WI38 (cell line): ENCODE measurements around the gene CELF4.

ENCODE experiments used
- H3K4me3 ChIP-seq: 2 replicates; pipeline ENCODE4 v1.5.1; 2011; ENCODE audit warnings: low read depth, mild to moderate bottlenecking, control low read depth, low read length
- TF ChIP-seq, protein P1 (sequence below): IDR thresholded peaks from 2 replicates; pipeline ENCODE4 v1.5.1; 2012; ENCODE audit warnings: low read depth, mild to moderate bottlenecking, control low read depth, low read length

The CELF4 gene

GRCh38 chr18:37584952-37585695 is 19.5 kb upstream of the CELF4 start:
- H3K4me3 ChIP-seq: no peak overlapping the region
- TF ChIP-seq, protein P1, sequence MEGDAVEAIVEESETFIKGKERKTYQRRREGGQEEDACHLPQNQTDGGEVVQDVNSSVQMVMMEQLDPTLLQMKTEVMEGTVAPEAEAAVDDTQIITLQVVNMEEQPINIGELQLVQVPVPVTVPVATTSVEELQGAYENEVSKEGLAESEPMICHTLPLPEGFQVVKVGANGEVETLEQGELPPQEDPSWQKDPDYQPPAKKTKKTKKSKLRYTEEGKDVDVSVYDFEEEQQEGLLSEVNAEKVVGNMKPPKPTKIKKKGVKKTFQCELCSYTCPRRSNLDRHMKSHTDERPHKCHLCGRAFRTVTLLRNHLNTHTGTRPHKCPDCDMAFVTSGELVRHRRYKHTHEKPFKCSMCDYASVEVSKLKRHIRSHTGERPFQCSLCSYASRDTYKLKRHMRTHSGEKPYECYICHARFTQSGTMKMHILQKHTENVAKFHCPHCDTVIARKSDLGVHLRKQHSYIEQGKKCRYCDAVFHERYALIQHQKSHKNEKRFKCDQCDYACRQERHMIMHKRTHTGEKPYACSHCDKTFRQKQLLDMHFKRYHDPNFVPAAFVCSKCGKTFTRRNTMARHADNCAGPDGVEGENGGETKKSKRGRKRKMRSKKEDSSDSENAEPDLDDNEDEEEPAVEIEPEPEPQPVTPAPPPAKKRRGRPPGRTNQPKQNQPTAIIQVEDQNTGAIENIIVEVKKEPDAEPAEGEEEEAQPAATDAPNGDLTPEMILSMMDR: no peak

DNA sequence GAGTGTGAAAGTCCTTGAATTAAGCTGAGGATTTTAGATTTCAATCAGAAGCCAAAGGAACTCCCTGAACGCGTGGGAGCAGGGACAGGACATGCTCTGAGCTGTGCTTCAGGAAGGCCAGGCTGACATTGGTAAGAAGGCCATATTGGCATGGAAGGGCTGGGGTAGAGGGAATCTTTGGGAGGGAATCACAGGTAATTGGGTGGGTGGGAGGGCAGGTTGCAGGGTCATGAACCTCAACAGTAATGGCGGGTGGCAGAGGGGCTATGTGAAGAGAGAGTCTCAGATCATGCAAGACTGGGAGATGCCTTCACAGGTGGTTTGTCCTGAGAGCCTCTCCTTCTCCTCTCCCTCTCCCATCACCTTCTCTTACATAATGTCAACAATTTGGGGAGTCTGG is 18.6 kb upstream of the CELF4 start:
- no peak overlapping the region for H3K4me3 ChIP-seq
- TF ChIP-seq, protein P1: no peak

GRCh38 chr18:37582261-37582660 is 16.7 kb upstream of the CELF4 start:
- no peak overlapping the region for H3K4me3 ChIP-seq
- TF ChIP-seq, protein P1: no peak

GRCh38 chr18:37578886-37579513 is 13.4 kb upstream of the CELF4 start:
- no peak overlapping the region for H3K4me3 ChIP-seq
- TF ChIP-seq, protein P1: no peak

DNA sequence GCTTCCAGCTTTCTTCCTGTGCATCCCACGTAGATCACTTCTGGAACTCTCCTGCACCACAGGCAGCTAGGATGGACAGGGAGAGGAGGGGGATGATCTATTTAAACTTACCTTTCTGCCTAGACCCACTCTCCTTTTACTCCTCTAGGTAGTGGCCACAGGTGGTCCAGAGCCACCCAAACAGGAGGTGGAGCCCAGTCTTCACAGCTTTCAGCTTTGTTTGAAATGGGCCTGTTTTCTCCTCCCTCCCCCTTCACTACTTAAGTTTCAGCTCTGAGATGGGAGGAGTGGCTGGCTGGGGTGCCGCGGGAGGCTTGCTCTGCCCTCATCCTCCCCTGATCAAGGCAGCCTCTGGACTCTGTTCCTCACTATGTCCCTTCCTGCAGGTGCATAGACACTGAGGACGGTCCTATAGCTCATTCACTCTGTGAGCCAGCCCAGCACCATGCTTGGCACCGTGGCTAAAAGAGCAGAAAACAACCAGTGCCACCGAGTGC is 12.6 kb upstream of the CELF4 start:
- H3K4me3 ChIP-seq: no peak overlapping the region
- TF ChIP-seq, protein P1: no peak

- TF ChIP-seq, protein P1: no peak
- H3K4me3 ChIP-seq: no peak overlapping the region
These were observed 11.5 kb upstream of the CELF4 start for GRCh38 chr18:37577051-37577611.

DNA sequence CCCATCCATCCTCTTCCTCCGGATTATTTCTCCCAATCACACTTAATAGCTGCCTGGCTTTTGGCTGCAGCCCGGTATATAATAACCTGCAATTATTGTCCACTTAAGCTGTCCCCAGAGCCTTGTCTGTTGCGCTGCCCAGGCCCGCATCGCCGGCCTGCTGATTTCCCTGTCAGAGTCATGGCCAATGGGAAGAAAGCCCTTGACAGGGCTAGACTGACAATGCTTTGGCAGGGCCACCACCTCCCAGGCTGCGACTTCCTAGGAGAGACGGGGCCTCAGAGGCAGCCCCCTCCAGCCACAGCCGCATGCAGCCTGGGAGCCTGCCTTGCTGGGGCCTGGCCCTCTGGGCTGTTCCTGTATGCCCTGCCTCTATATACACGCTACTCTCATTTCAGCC is 10.0 kb upstream of the CELF4 start:
- TF ChIP-seq, protein P1: no peak
- no peak overlapping the region for H3K4me3 ChIP-seq
